PFSK-1 (cell line): ENCODE measurements around the gene TNKS2. TPM values are rescaled to one million over a fixed set of nuclear protein-coding genes. Genes with fewer than 3 reads are reported as not detected.
A peak's percentile ranks its signal among the peaks of the same experiment; 100 is the strongest.

ENCODE experiments used
- FOXP2 ChIP-seq: optimal IDR thresholded peaks from 2 replicates; pipeline ENCODE3; 2011; ENCODE audit warnings: borderline replicate concordance, control low read depth, inconsistent platforms; ENCODE audit not compliant: insufficient read depth; ENCODE audit errors: extremely low read length, extremely low read depth
- POLR2AphosphoS5 ChIP-seq: IDR thresholded peaks from 2 replicates; pipeline ENCODE4 v1.6.1; 2012; ENCODE audit warnings: low read depth, mild to moderate bottlenecking, control low read depth, low read length, moderate library complexity
- REST ChIP-seq, 2 experiments: IDR thresholded peaks; 2 replicates each; pipeline versions ENCODE4 v1.6.1 to v1.8.0; 2011 to 2012; ENCODE audit warnings: low read depth in 2 of 2, low read length in 2 of 2, control low read depth in 1 of 2, inconsistent platforms in 1 of 2, mild to moderate bottlenecking in 1 of 2, moderate library complexity in 1 of 2; ENCODE audit not compliant: insufficient read depth in 1 of 2
- SIN3A ChIP-seq: IDR thresholded peaks from 2 replicates; pipeline ENCODE4 v1.6.1; 2012; ENCODE audit warnings: mild to moderate bottlenecking, low read length, moderate library complexity, borderline replicate concordance; ENCODE audit not compliant: insufficient read depth
- TAF1 ChIP-seq: IDR thresholded peaks from 2 replicates; pipeline ENCODE4 v1.6.1; 2012; ENCODE audit warnings: low read length, control low read depth, borderline replicate concordance; ENCODE audit not compliant: insufficient read depth
- polyA plus RNA-seq: library from polyadenylated mRNA; unstranded; fragments of >200 nt; gene quantifications from one replicate; pipeline ENCODE4 v1.2.1, GENCODE V29; 2012; ENCODE audit warnings: low read depth, missing spikeins; ENCODE audit not compliant: insufficient read length

TNKS2 gene
- polyA plus RNA-seq = 18.9 TPM

- TF ChIP-seq FOXP2 = peak; percentile 53
- no peak for TF ChIP-seq SIN3A
- 0 out of 4 replicates have a peak, but pooled peaks of 1 of the 2 experiments have one; percentile 41 for TF ChIP-seq REST (IDR thresholded peaks at IDR 0.05; ENCODE audit: insufficient read depth in 1 of 2, low read depth in 2 of 2, low read length in 2 of 2)
- peak; percentile 91 for TF ChIP-seq POLR2AphosphoS5
- peak; percentile 88 for TF ChIP-seq TAF1
Observed at GRCh38 chr10:91797874-91798648, at the start of gene TNKS2. Gene TNKS2, plus strand, starts transcription at chr10:91798426. Its CDS starts 265 bp downstream, at chr10:91798691.

- TF ChIP-seq FOXP2 (no peak), TAF1 (no peak), POLR2AphosphoS5 (no peak), REST (IDR thresholded peaks at IDR 0.05; ENCODE audit: insufficient read depth in 1 of 2, low read depth in 2 of 2, low read length in 2 of 2) (no peak), SIN3A (no peak)
Observed at GRCh38 chr10:91756286-91756685, 41.9 kb upstream of the TNKS2 start.

- no peak for TF ChIP-seq TAF1
- no peak for TF ChIP-seq SIN3A
- no peak for TF ChIP-seq REST (IDR thresholded peaks at IDR 0.05; ENCODE audit: insufficient read depth in 1 of 2, low read depth in 2 of 2, low read length in 2 of 2)
- TF ChIP-seq POLR2AphosphoS5 = no peak
- TF ChIP-seq FOXP2 = no peak
Observed at GRCh38 chr10:91758303-91759146, 39.7 kb upstream of the TNKS2 start.

GRCh38 chr10:91759581-91759986, 38.6 kb upstream of the TNKS2 start:
- no peak for TF ChIP-seq SIN3A
- no peak for TF ChIP-seq POLR2AphosphoS5
- TF ChIP-seq FOXP2 = no peak
- TF ChIP-seq REST (IDR thresholded peaks at IDR 0.05; ENCODE audit: insufficient read depth in 1 of 2, low read depth in 2 of 2, low read length in 2 of 2) = no peak
- no peak for TF ChIP-seq TAF1
